ENCODE results near the gene CLIC6. TPM values are rescaled to one million over a fixed set of nuclear protein-coding genes. Genes with fewer than 3 reads are reported as not detected.

CLIC6 gene
- total RNA-seq, 2 experiments from 2014 or later, result not detected

DNA sequence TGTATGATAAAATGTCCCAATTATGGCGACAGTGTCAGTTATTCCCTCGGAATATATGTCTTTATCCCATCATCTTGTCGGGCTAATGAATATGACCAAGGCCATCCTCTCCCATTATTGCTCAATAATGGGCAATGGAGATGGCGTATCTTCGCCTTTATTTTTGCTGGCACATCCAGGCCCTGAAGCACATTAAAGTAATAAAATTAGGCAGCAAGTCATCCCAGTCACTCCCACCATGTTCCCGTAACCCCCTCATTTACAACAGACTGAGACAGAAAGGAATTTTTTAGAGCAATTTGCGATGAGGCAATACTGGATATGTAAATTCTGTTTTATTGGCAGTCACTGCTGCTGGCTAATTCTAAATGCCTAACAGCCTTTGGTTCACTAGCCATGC, 35.3 kb downstream of the CLIC6 start:
- Histone ChIP-seq H3K4me3 (ENCODE audit: low read depth, low read length, poor library complexity, severe bottlenecking) (no peak overlapping the region), H3K79me2 (ENCODE audit: insufficient read depth, low read depth, low read length) (no peaks in the 10 kb centered on the region), H4K20me1 (ENCODE audit: insufficient read depth, low read length) (no peaks in the 10 kb centered on the region), H3K27ac (ENCODE audit: low read depth, low read length, poor library complexity, severe bottlenecking) (no peak overlapping the region), H3K4me2 (ENCODE audit: low read length) (no peak overlapping the region), H3K4me1 (ENCODE audit: insufficient read depth, low read length, poor library complexity, severe bottlenecking) (peaks cover 5% of the 10 kb centered on the region), H3K9me3 (ENCODE audit: low read length) (no peaks in the 10 kb centered on the region), H2AFZ (ENCODE audit: low read length) (no peak overlapping the region), H3K36me3 (ENCODE audit: insufficient read depth, low read length) (no peaks in the 10 kb centered on the region), H3K9me2 (ENCODE audit: insufficient read depth, low read length) (no peaks in the 10 kb centered on the region)
- no TSS peak for BruUV-seq (replicated peaks)
- DNase-seq (ENCODE audit: low spot score), result no peak
- ChIA-PET CTCF (ENCODE audit: unreplicated experiment) (no interaction called here), POLR2A (no interaction called here)
- no peak for TF ChIP-seq CTCF (conservative IDR thresholded peaks at IDR 0.05; ENCODE audit: low read length)
- no peak for TF ChIP-seq EZH2phosphoT487 (IDR thresholded peaks at IDR 0.05; ENCODE audit: borderline replicate concordance, low read depth, low read length)
- intact Hi-C loops (cut with micrococcal nuclease; ENCODE audit: unreplicated experiment), result loop anchor here (10.0 kb wide), 1 partner anchor 59 kb away; no protein-coding TSS in a partner anchor

DNA sequence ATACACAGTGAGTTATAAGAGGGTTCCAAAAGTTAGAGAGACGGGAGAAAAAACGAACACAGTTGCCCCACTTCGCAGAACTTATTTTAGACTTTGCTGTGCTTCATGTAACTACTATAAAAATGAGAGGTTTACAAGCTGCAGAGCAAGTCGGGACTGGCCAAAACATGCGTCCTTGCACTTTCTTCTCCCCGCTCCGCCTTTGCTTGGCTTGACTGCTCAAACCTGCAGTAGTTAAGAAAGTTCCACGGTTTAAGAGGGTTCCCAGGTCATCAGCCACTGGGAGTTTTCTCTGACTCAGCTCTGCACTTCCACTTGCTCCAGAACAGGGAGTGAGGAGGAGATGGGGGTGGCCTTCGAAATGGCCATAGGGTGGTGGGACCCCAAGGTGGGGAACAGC, 36.2 kb downstream of the CLIC6 start:
- H3K9me2 ChIP-seq (ENCODE audit: insufficient read depth, low read length), result no peaks in the 10 kb centered on the region
- no peak overlapping the region for H3K4me3 ChIP-seq (ENCODE audit: low read depth, low read length, poor library complexity, severe bottlenecking)
- no peak for TF ChIP-seq CTCF (conservative IDR thresholded peaks at IDR 0.05; ENCODE audit: low read length)
- no peak for TF ChIP-seq EZH2phosphoT487 (IDR thresholded peaks at IDR 0.05; ENCODE audit: borderline replicate concordance, low read depth, low read length)
- H4K20me1 ChIP-seq (ENCODE audit: insufficient read depth, low read length), result no peaks in the 10 kb centered on the region
- no peak overlapping the region for H3K4me2 ChIP-seq (ENCODE audit: low read length)
- ChIA-PET POLR2A (no interaction called here), CTCF (ENCODE audit: unreplicated experiment) (no interaction called here)
- intact Hi-C loops (cut with micrococcal nuclease; ENCODE audit: unreplicated experiment), result loop anchor here (10.0 kb wide), 1 partner anchor 60 kb away; no protein-coding TSS in a partner anchor
- no peaks in the 10 kb centered on the region for H3K36me3 ChIP-seq (ENCODE audit: insufficient read depth, low read length)
- H3K9me3 ChIP-seq (ENCODE audit: low read length), result no peaks in the 10 kb centered on the region
- BruUV-seq (replicated peaks), result no TSS peak
- H3K27ac ChIP-seq (ENCODE audit: low read depth, low read length, poor library complexity, severe bottlenecking), result no peak overlapping the region
- no peak overlapping the region for H2AFZ ChIP-seq (ENCODE audit: low read length)
- DNase-seq (ENCODE audit: low spot score), result no peak
- peaks cover 5% of the 10 kb centered on the region for H3K4me1 ChIP-seq (ENCODE audit: insufficient read depth, low read length, poor library complexity, severe bottlenecking)
- no peaks in the 10 kb centered on the region for H3K79me2 ChIP-seq (ENCODE audit: insufficient read depth, low read depth, low read length)

DNA sequence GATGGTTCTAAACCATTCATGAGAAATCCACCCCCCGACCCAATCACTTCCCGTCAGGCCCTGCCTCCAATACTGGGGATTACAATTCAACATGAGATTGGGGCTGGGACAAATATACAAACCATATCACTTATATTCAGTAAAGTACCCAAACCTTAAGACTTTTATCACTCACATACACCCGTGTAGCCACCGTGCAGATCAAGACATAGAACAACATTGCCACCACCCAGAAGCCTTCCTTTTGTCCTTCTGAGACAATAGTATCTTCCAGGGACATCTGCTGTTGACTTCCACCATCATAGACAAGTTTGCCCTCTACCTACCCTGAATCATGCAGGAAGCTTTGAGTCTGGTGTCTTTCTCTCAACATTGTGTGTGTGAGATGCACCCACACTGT, 37.5 kb downstream of the CLIC6 start:
- intact Hi-C loops (cut with micrococcal nuclease; ENCODE audit: unreplicated experiment), result loop anchor here (10.0 kb wide), 1 partner anchor 62 kb away; no protein-coding TSS in a partner anchor
- no peak overlapping the region for H3K27ac ChIP-seq (ENCODE audit: low read depth, low read length, poor library complexity, severe bottlenecking)
- CTCF ChIA-PET (ENCODE audit: unreplicated experiment), result no interaction called here
- no peak overlapping the region for H3K4me3 ChIP-seq (ENCODE audit: low read depth, low read length, poor library complexity, severe bottlenecking)
- H3K9me2 ChIP-seq (ENCODE audit: insufficient read depth, low read length), result no peaks in the 10 kb centered on the region
- H4K20me1 ChIP-seq (ENCODE audit: insufficient read depth, low read length), result no peaks in the 10 kb centered on the region
- no TSS peak for BruUV-seq (replicated peaks)
- H3K79me2 ChIP-seq (ENCODE audit: insufficient read depth, low read depth, low read length), result no peaks in the 10 kb centered on the region
- TF ChIP-seq EZH2phosphoT487 (IDR thresholded peaks at IDR 0.05; ENCODE audit: borderline replicate concordance, low read depth, low read length), result no peak
- POLR2A ChIA-PET, result no interaction called here
- no peaks in the 10 kb centered on the region for H3K9me3 ChIP-seq (ENCODE audit: low read length)
- no peaks in the 10 kb centered on the region for H3K36me3 ChIP-seq (ENCODE audit: insufficient read depth, low read length)
- H3K4me1 ChIP-seq (ENCODE audit: insufficient read depth, low read length, poor library complexity, severe bottlenecking), result peaks cover 5% of the 10 kb centered on the region
- H3K4me2 ChIP-seq (ENCODE audit: low read length), result no peak overlapping the region
- DNase-seq (ENCODE audit: low spot score), result no peak
- no peak overlapping the region for H2AFZ ChIP-seq (ENCODE audit: low read length)

All from OCI-LY7 (cell line).